GM18519 (cell line): ENCODE data around the gene TRMT2B.
"Not testable (repeated sequence)": the region's sequence is repeated elsewhere in the genome, so short reads cannot be mapped to it uniquely, and the experiment has no call there.

Source experiments
- ATAC-seq: cut with Tn5 transposase; IDR thresholded peaks from one replicate; pipeline ENCODE4 v1.9.1; 2021; ENCODE audit warnings: mild to moderate bottlenecking, moderate library complexity; ENCODE audit not compliant: unreplicated experiment, low FRiP score

The TRMT2B gene

GRCh38 chrX:101051549-101052302 is at the start of gene TRMT2B:
TRMT2B (minus strand) TSS chrX:101052111; CDS start chrX:101042289, 9,822 bp downstream.
- ATAC-seq, result peak; percentile 77

GRCh38 chrX:101097546-101098453 is 45.9 kb upstream of the TRMT2B start, which contains the start of gene CENPI:
CENPI (plus strand) TSS chrX:101098204; CDS start chrX:101101071, 2,867 bp downstream.
- peak; percentile 95 for ATAC-seq

- no peak for ATAC-seq
These were observed 39.9 kb upstream of the TRMT2B start for GRCh38 chrX:101091817-101092216.

GRCh38 chrX:101081231-101081630 is 29.3 kb upstream of the TRMT2B start:
- ATAC-seq, result no peak

GRCh38 chrX:101080326-101081124 is 28.6 kb upstream of the TRMT2B start:
- ATAC-seq, result no peak

GRCh38 chrX:101079736-101080270 is 27.9 kb upstream of the TRMT2B start:
- ATAC-seq, result no peak

GRCh38 chrX:101078716-101079598 is 27.0 kb upstream of the TRMT2B start, which contains the start of gene TMEM35A:
TMEM35A (plus strand) TSS chrX:101078879; CDS start chrX:101079003, 124 bp downstream.
- no peak for ATAC-seq

- ATAC-seq, result no peak
These were observed 19.7 kb upstream of the TRMT2B start for GRCh38 chrX:101071582-101071981.

- no peak for ATAC-seq
These were observed 10.3 kb upstream of the TRMT2B start for GRCh38 chrX:101062176-101062575.

- peak; percentile 79 for ATAC-seq
These were observed 5.3 kb upstream of the TRMT2B start for GRCh38 chrX:101057093-101057714.

- ATAC-seq, result not testable (repeated sequence)
These were observed 4.6 kb upstream of the TRMT2B start for GRCh38 chrX:101056551-101056950.

GRCh38 chrX:101051153-101051548 is 760 bp downstream of the TRMT2B start:
- no peak for ATAC-seq

GRCh38 chrX:101040197-101040596 is 11.7 kb downstream of the TRMT2B start:
- ATAC-seq, result no peak

GRCh38 chrX:101037231-101037630 is 14.7 kb downstream of the TRMT2B start:
- no peak for ATAC-seq

GRCh38 chrX:101029665-101030064 is 22.2 kb downstream of the TRMT2B start:
- ATAC-seq, result no peak

GRCh38 chrX:101028562-101028961 is 23.3 kb downstream of the TRMT2B start:
- no peak for ATAC-seq

- no peak for ATAC-seq
These were observed 26.8 kb downstream of the TRMT2B start for GRCh38 chrX:101025126-101025525.

GRCh38 chrX:101022020-101022419 is 29.9 kb downstream of the TRMT2B start:
- ATAC-seq, result no peak

- ATAC-seq, result not testable (repeated sequence)
These were observed 39.9 kb downstream of the TRMT2B start for GRCh38 chrX:101012031-101012430.
